Breast epithelium (tissue), 4 donors: ENCODE measurements around the gene FBXW12. TPM values are rescaled to one million over a fixed set of nuclear protein-coding genes. Genes with fewer than 3 reads are reported as not detected.
"Not testable (repeated sequence)": the region's sequence is repeated elsewhere in the genome, so short reads cannot be mapped to it uniquely, and the experiment has no call there.

Experiments
- DNase-seq, 2 donors: peaks; one replicate each; pipeline ENCODE4 v3.0.0-alpha.2; 2019; ENCODE audit warnings: low spot score in 2 of 2
- H3K27ac ChIP-seq, 2 donors: fragments of 200-600 bp; sonication (generic) in 1 of 2; one replicate each; pipeline ENCODE4 v1.5.1; 2016 to 2019; ENCODE audit warnings: mild to moderate bottlenecking in 1 of 2
- H3K27me3 ChIP-seq, 2 donors: fragments of 200-600 bp; sonication (generic) in 1 of 2; one replicate each; pipeline versions ENCODE4 v1.5.1 to v1.6.0; 2017 to 2019; ENCODE audit warnings: control low read depth in 1 of 2, mild to moderate bottlenecking in 1 of 2
- H3K36me3 ChIP-seq: fragments of 200-600 bp; one replicate; pipeline ENCODE4 v1.5.1; 2019
- H3K4me1 ChIP-seq, 2 donors: fragments of 200-600 bp; sonication (generic); one replicate each; pipeline ENCODE4 v1.5.1; 2016 to 2019; ENCODE audit warnings: control low read depth in 1 of 2
- H3K4me3 ChIP-seq, 3 donors: fragments of 200-600 bp; sonication (generic); 1 replicate in 2 of 3; 2 replicates in 1 of 3; pipeline ENCODE4 v1.5.1; 2016 to 2019; ENCODE audit warnings: mild to moderate bottlenecking in 3 of 3, moderate library complexity in 2 of 3
- H3K9me3 ChIP-seq, 2 donors: fragments of 200-600 bp; sonication (generic) in 1 of 2; one replicate each; pipeline ENCODE4 v1.5.1; 2016 to 2019; ENCODE audit warnings: control low read depth in 1 of 2
- POLR2A ChIP-seq: fragments of 450-650 bp; IDR thresholded peaks from one replicate; pipeline ENCODE4 v1.6.1; 2016; ENCODE audit warnings: antibody characterized with exemption, mild to moderate bottlenecking, moderate library complexity
- POLR2AphosphoS5 ChIP-seq, 3 donors: sonication (generic); formaldehyde crosslinking; IDR thresholded peaks; one replicate each; pipeline ENCODE4 v1.6.1; 2017; ENCODE audit warnings: antibody characterized with exemption in 3 of 3
- intact Hi-C: fragments of 100-400 bp; cut with DNase I; formaldehyde crosslinking; loops from one replicate; pipeline ENCODE4 v1.15.1; 2023; ENCODE audit warnings: low total_unique reads
- total RNA-seq, 3 donors: library from RNA; depleted of rRNA; stranded (reverse); fragments of >200 nt; gene quantifications; one replicate each; pipeline ENCODE4 v1.1.0, GENCODE V29; 2016
- TF ChIP-seq, protein P1 (sequence below), 3 donors: fragments of 450-650 bp; IDR thresholded peaks; one replicate each; pipeline ENCODE4 v1.5.1; 2016 to 2017; ENCODE audit warnings: antibody characterized with exemption in 3 of 3, mild to moderate bottlenecking in 3 of 3, moderate library complexity in 3 of 3

FBXW12 gene
- total RNA-seq = under 1 TPM in 2 of 3 donors, not detected in 1; 0.32 to 0.66 TPM

- intact Hi-C loops = no loop called here
- Histone ChIP-seq H3K36me3 (no peaks in the 10 kb centered on the region), H3K9me3 (no peaks in the 10 kb centered on the region), H3K4me3 (no peak within 1 kb of the TSS), H3K27me3 (no peaks in the 10 kb centered on the region), H3K27ac (no peak within 1 kb of the TSS), H3K4me1 (no peaks in the 10 kb centered on the region)
- TF ChIP-seq POLR2A (no peak), POLR2AphosphoS5 (IDR thresholded peaks at IDR 0.05) (no peak)
- TF ChIP-seq, protein P1, sequence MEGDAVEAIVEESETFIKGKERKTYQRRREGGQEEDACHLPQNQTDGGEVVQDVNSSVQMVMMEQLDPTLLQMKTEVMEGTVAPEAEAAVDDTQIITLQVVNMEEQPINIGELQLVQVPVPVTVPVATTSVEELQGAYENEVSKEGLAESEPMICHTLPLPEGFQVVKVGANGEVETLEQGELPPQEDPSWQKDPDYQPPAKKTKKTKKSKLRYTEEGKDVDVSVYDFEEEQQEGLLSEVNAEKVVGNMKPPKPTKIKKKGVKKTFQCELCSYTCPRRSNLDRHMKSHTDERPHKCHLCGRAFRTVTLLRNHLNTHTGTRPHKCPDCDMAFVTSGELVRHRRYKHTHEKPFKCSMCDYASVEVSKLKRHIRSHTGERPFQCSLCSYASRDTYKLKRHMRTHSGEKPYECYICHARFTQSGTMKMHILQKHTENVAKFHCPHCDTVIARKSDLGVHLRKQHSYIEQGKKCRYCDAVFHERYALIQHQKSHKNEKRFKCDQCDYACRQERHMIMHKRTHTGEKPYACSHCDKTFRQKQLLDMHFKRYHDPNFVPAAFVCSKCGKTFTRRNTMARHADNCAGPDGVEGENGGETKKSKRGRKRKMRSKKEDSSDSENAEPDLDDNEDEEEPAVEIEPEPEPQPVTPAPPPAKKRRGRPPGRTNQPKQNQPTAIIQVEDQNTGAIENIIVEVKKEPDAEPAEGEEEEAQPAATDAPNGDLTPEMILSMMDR (IDR thresholded peaks at IDR 0.05) = no peak
- no peak for DNase-seq
Observed at GRCh38 chr3:48371651-48372376, at the start of gene FBXW12. FBXW12 (plus strand) TSS chr3:48372219; CDS start chr3:48372768, 549 bp downstream.

- H3K27me3 ChIP-seq, H3K36me3 ChIP-seq, H3K4me3 ChIP-seq, H3K9me3 ChIP-seq, DNase-seq, H3K4me1 ChIP-seq, intact Hi-C loops: not testable (repeated sequence)
- peak overlapping the region; percentile 65 to 71 for H3K27ac ChIP-seq
Observed at GRCh38 chr3:48331706-48332435, 40.1 kb upstream of the FBXW12 start.

- H3K4me1 ChIP-seq, H3K36me3 ChIP-seq, H3K4me3 ChIP-seq, H3K27me3 ChIP-seq, intact Hi-C loops, DNase-seq, H3K9me3 ChIP-seq: not testable (repeated sequence)
- H3K27ac ChIP-seq = peak within 1 kb of the TSS in 1 of 2 donors; percentile 4
Observed at GRCh38 chr3:48333346-48334245, 38.4 kb upstream of the FBXW12 start, which contains the start of gene SPINK8. SPINK8 (minus strand) TSS chr3:48333661; CDS start chr3:48328341, 5,320 bp downstream.

DNA sequence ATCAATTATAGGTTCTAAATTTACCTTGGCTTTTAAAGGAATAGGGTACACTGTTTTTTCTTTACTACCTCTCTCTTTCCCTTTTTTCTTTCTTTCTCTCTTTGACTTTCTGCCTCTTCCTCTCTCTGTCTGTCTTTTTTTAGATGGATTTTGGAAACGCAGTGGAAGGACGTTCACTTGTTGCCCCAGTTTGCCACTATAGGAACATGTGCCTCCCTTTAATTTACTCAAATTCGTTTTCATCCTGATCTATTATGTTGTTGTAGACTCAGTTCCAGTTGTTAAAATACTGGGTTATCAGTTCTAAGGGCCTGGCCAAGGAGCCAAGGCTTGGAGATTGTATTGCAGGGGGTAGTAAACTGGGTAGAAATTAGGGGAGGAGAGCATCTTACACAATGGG lies 37.4 kb upstream of the FBXW12 start:
- Histone ChIP-seq H3K9me3 (no peaks in the 10 kb centered on the region), H3K27me3 (no peaks in the 10 kb centered on the region), H3K4me3 (no peak overlapping the region), H3K36me3 (no peaks in the 10 kb centered on the region), H3K27ac (no peak overlapping the region), H3K4me1 (no peaks in the 10 kb centered on the region)
- no peak for TF ChIP-seq POLR2AphosphoS5 (IDR thresholded peaks at IDR 0.05)
- TF ChIP-seq POLR2A = no peak
- TF ChIP-seq, protein P1 (IDR thresholded peaks at IDR 0.05) = no peak
- DNase-seq = no peak
- intact Hi-C loops = no loop called here

DNA sequence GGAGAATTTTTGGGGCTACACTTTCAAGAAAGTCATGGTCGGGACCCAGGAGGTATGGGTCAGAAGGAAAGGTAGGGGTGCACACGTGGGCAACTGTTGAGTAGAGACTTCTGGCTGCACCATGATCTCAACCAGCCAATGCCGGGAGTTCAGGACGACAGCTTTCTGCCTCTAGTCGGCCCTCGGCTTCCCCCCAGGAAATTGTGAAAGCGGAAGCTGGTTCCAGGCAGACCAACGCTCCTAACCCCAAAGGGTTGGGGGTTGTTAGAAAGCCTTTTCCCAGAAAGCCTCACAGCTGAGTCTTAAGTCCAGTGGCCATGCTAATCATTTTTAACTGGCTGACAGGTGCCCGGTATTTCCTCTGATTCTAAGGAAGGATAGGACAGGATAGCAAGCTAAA lies 36.7 kb upstream of the FBXW12 start:
- H3K36me3 ChIP-seq, H3K4me3 ChIP-seq, H3K4me1 ChIP-seq, H3K9me3 ChIP-seq, H3K27me3 ChIP-seq, H3K27ac ChIP-seq, DNase-seq, intact Hi-C loops: not testable (repeated sequence)

GRCh38 chr3:48337536-48337935 lies 34.5 kb upstream of the FBXW12 start:
- intact Hi-C loops, H3K9me3 ChIP-seq, DNase-seq, H3K27me3 ChIP-seq, H3K4me1 ChIP-seq, H3K27ac ChIP-seq, H3K4me3 ChIP-seq, H3K36me3 ChIP-seq: not testable (repeated sequence)

DNA sequence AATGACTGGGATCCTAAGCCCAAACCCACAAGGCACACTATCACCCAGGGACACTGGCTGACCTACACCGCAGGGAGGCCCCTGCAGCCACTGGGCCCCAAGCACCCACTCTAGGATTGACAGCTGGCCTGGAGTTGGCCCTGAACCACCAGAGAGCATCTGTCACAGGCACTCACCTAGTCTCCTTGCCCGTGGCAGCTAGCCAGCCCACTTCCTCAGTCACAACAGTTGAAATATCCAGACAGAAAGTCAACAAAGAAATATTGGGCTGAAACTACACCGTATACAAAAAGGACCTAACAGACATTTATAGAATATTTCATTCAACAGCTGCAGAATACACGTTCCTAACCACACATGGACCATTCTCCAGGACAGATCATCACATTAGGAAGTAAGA lies 33.4 kb upstream of the FBXW12 start:
- intact Hi-C loops = no loop called here
- Histone ChIP-seq H3K27me3 (no peaks in the 10 kb centered on the region), H3K4me1 (no peaks in the 10 kb centered on the region), H3K9me3 (no peaks in the 10 kb centered on the region), H3K36me3 (no peaks in the 10 kb centered on the region), H3K27ac (no peak overlapping the region), H3K4me3 (no peak overlapping the region)
- DNase-seq = no peak
- TF ChIP-seq POLR2A (no peak), POLR2AphosphoS5 (IDR thresholded peaks at IDR 0.05) (no peak)
- TF ChIP-seq, protein P1 (IDR thresholded peaks at IDR 0.05) = no peak
